ENCODE data around the gene PPT2. TPM values are rescaled to one million over a fixed set of nuclear protein-coding genes. Genes with fewer than 3 reads are reported as not detected.
A peak's percentile ranks its signal among the peaks of the same experiment; 100 is the strongest.

PPT2 gene
- total and polyA plus RNA-seq, 2 experiments from 2014 or later, result 50.2 to 147 TPM

DNA sequence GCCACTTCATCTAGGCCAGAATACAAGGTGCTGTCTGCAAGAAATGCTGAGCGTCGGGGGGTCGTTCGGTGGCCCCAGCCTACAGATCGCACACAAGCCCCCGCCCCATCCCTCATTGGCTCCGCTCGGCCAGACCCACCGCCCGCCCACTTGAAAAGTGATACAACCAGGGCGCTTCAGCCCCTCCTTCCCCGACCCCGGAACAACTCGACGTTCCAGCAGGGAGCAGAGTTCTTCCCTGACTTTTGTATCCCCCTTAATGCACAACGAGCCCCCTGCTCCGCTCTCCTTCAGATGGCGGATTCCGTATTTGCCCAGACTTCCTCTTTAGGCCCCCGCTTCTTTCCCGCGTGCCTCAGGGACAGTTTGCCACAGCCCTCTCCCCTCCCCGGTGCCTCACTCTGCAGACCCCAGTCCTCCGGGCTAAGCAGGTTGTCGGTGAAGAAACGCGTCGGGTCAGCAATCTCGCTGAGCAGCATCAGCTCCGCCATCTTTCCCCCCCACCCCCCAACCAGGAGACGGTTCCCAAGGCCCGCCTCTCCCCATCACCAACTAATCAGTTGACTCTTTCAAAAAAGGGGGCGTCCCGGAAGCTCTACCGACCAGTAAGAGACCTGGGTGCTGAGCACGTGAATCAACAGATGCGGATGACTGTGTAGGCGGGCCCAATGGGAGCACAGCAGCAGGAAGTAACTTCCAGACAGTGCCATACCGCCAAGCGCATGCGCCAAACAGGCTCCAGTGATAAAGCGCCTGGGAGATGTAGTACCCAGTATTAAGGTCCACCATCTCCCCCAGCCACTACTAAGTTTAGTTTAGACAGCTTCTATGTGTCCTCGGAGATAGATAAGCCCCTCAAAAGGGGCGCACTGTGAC, 26.0 kb upstream of the PPT2 start, which contains the start of gene ATF6B:
TSS of gene ATF6B (minus strand) at position 530 of the 876 bp plus-strand sequence. CDS start at position 491, 39 bp downstream.
- Histone ChIP-seq H3K27ac (peak within 1 kb of the TSS; percentile 93), H3K4me1 (ENCODE audit: low read depth) (peaks cover 18% of the 10 kb centered on the region), H3K27me3 (no peaks in the 10 kb centered on the region), H3K4me3 (peak within 1 kb of the TSS; percentile 57), H3K9me3 (ENCODE audit: low read depth) (no peaks in the 10 kb centered on the region), H3K36me3 (no peaks in the 10 kb centered on the region)
- DNase-seq (ENCODE audit: low read depth in 1 of 2, low spot score in 1 of 2), result peak; percentile 100
- TF ChIP-seq, protein P1, sequence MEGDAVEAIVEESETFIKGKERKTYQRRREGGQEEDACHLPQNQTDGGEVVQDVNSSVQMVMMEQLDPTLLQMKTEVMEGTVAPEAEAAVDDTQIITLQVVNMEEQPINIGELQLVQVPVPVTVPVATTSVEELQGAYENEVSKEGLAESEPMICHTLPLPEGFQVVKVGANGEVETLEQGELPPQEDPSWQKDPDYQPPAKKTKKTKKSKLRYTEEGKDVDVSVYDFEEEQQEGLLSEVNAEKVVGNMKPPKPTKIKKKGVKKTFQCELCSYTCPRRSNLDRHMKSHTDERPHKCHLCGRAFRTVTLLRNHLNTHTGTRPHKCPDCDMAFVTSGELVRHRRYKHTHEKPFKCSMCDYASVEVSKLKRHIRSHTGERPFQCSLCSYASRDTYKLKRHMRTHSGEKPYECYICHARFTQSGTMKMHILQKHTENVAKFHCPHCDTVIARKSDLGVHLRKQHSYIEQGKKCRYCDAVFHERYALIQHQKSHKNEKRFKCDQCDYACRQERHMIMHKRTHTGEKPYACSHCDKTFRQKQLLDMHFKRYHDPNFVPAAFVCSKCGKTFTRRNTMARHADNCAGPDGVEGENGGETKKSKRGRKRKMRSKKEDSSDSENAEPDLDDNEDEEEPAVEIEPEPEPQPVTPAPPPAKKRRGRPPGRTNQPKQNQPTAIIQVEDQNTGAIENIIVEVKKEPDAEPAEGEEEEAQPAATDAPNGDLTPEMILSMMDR (IDR thresholded peaks at IDR 0.05; ENCODE audit: low read depth, low read length), result no peak

- H3K27ac ChIP-seq, result peak overlapping the region; percentile 6
These were observed 25.1 kb upstream of the PPT2 start for GRCh38 chr6:32128751-32129296.

DNA sequence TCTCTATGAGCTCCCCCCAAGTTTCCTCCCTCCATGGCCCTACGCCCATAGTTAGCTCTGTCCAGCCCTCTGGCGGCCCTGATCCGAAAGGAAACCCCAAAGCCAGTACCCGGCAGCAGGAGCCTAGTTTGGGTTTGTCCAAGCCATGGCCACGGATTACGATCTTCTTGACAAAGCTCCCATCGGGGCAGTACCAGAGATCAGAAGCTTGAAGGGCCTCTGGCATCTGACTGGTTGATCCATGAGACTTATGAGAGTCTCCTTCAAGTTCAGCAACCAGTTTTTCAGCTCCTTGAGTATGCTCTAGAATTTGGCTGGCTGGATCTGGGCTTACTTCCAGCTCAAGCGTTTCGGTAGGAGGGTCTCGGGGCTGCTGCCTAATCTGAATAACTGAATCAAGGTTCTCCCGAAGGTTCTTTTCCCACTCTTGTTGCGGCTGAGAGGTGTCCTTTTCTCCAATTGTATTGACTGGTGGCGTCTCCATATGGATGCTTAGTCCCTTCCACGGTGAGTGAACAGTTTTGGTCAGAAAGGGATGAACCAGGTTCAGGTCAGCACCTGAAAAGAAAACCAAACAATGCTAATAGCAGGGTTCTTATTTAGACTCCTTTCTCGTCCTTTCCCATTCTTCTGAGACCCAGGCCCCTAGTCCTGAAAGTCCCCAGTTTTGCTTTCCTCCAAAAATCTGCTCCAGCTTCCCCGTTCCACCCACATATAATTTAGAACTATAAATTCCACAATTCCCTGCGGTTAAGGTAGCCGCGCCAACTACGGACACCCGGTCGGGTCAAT, 24.4 kb upstream of the PPT2 start:
- H3K4me1 ChIP-seq (ENCODE audit: low read depth), result peaks cover 18% of the 10 kb centered on the region
- TF ChIP-seq, protein P1 (IDR thresholded peaks at IDR 0.05; ENCODE audit: low read depth, low read length), result no peak
- DNase-seq (ENCODE audit: low read depth in 1 of 2, low spot score in 1 of 2), result no peak

More at GRCh38 chr6:32128751-32129296, 25.1 kb upstream of the PPT2 start:
- TF ChIP-seq, protein P1 (IDR thresholded peaks at IDR 0.05; ENCODE audit: low read depth, low read length), result no peak
- H3K4me1 ChIP-seq (ENCODE audit: low read depth), result peaks cover 18% of the 10 kb centered on the region
- H3K4me3 ChIP-seq, result no peak overlapping the region
- H3K36me3 ChIP-seq, result no peaks in the 10 kb centered on the region
- DNase-seq (ENCODE audit: low read depth in 1 of 2, low spot score in 1 of 2), result no peak
- no peaks in the 10 kb centered on the region for H3K27me3 ChIP-seq
- H3K9me3 ChIP-seq (ENCODE audit: low read depth), result no peaks in the 10 kb centered on the region

GRCh38 chr6:32131439-32131948, 22.4 kb upstream of the PPT2 start:
- Histone ChIP-seq H3K27me3 (no peaks in the 10 kb centered on the region), H3K4me1 (ENCODE audit: low read depth) (peaks cover 18% of the 10 kb centered on the region), H3K36me3 (no peaks in the 10 kb centered on the region), H3K27ac (no peak overlapping the region), H3K9me3 (ENCODE audit: low read depth) (no peaks in the 10 kb centered on the region), H3K4me3 (no peak overlapping the region)
- DNase-seq (ENCODE audit: low read depth in 1 of 2, low spot score in 1 of 2), result no peak
- TF ChIP-seq, protein P1 (IDR thresholded peaks at IDR 0.05; ENCODE audit: low read depth, low read length), result no peak

More for the DNA sequence above, 24.4 kb upstream of the PPT2 start:
- Histone ChIP-seq H3K36me3 (no peaks in the 10 kb centered on the region), H3K4me3 (peak overlapping the region; percentile 69), H3K27ac (peak overlapping the region; percentile 64), H3K27me3 (no peaks in the 10 kb centered on the region), H3K9me3 (ENCODE audit: low read depth) (no peaks in the 10 kb centered on the region)

DNA sequence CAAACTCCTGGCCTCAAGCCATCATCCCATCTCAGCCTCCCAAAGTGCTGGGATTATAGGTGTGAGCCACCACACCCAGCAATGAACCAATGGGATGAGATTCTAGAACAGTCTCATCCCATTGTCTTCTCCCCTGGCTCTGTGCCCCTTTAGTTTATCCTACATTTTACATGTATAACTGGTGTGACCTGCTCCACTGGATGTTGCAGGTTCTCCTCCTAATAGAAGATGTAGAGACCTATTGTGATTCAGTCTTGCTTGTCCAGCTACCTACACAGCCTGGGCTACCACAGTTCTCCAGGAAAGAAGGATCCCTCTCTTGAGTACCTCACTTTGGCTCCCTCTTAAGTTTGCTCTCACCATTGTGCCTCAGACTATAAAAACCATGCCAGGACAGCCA, 21.8 kb upstream of the PPT2 start:
- no peaks in the 10 kb centered on the region for H3K36me3 ChIP-seq
- peaks cover 12% of the 10 kb centered on the region for H3K4me1 ChIP-seq (ENCODE audit: low read depth)
- no peak overlapping the region for H3K4me3 ChIP-seq
- H3K9me3 ChIP-seq (ENCODE audit: low read depth), result no peaks in the 10 kb centered on the region
- TF ChIP-seq, protein P1 (IDR thresholded peaks at IDR 0.05; ENCODE audit: low read depth, low read length), result no peak
- H3K27me3 ChIP-seq, result no peaks in the 10 kb centered on the region
- no peak for DNase-seq (ENCODE audit: low read depth in 1 of 2, low spot score in 1 of 2)
- no peak overlapping the region for H3K27ac ChIP-seq

All from cardiac muscle cell (in vitro differentiated cells and primary cell).